ENCODE measurements around the gene ZNF552.
"Not testable (repeated sequence)": the region's sequence is repeated elsewhere in the genome, so short reads cannot be mapped to it uniquely, and the experiment has no call there.

ZNF552 gene

DNA sequence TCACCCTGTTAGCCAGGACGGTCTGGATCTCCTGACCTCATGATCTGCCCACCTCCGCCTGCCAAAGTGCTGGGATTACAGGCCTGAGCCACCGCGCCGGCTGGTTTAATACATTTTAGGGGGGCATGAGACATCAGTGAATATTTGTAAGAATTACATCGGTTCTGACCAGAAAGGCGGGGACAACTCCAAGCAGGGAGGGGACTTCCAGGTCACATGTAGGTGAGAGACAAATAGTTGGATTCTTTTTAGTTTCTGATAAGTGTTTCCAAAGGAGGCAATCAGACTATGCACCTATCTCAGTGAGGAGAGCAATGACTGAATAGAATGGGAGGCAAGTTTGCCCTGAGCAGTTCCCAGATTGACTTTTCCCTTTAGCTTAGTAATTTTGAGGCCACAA lies 3.7 kb upstream of the ZNF552 start:
- DNase-seq (ENCODE audit: low read depth): no peak

DNA sequence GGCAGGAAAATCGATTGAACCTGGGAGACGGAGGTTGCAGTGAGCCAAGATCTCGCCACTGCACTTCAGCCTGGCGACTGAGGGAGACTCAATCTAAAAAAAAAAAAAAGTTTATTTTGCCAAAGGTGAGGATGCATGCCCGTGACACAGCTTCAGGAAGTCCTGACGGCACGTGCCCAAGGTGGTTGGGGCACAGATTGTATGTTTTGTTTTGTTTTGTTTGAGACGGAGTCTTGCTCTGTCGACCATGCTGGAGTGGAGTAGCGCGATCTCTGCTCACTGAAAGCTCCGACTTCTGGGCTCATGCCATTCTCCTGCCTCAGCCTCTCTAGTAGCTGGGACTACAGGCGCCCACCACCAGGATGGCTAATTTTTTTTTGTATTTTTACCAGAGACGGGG lies 3.3 kb upstream of the ZNF552 start:
- DNase-seq (ENCODE audit: low read depth): no peak

DNA sequence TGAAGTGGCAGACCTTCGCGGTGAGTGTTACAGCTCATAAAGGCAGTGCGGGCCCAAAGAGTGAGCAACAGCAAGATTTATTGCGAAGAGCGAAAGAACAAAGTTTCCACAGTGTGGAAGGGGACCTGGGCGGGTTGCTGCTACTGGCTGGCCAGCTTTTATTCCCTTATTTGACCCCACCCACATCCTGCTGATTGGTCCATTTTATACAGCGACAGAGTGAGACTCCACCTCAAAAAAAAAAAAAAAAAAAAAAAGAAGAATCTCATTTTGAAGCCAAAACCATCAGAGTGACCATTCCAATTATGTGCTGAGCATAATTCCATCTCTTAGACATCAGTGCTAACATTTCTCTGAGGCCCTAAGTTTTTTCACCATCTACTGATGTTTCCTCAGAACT lies 1.9 kb upstream of the ZNF552 start:
- DNase-seq (ENCODE audit: low read depth): no peak

DNA sequence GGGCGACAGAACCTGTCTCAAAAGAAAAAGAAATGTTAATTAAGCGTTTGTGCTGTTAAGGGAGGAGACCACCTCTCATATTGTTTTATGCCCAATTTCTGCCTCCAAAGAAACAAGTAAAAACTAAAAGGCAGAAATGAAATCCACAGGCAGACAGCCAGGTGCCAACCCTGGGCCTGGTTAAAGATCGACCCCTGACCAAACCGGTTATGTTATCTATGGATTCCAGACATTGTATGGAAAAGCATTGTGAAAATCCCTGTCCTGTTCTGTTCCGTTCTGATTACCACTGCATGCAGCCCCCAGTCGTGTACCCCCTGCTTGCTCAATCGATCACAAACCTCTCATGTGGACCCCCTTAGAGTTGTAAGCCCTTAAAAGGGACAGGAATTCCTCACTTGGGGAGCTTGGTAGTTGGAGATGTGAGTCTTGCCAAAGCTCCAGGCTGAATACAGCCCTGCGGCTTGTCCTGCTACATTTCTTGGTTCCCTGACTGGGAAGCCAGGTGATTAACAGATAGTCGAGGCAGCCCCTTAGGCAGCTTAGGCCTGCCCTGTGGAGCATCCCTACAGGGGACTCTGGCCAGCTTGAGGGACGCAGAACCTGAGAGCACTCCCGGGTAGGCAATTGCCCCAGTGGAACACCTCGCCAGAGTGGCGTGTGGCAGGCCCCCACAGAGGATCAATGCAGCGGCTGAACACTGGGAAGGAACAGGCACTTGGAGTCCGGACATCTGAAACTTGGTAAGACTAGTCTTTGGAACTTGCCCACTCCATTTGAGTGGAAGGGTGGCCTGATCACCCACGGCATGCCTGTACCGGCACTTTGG lies 748 bp upstream of the ZNF552 start:
- no peak for DNase-seq (ENCODE audit: low read depth)

DNA sequence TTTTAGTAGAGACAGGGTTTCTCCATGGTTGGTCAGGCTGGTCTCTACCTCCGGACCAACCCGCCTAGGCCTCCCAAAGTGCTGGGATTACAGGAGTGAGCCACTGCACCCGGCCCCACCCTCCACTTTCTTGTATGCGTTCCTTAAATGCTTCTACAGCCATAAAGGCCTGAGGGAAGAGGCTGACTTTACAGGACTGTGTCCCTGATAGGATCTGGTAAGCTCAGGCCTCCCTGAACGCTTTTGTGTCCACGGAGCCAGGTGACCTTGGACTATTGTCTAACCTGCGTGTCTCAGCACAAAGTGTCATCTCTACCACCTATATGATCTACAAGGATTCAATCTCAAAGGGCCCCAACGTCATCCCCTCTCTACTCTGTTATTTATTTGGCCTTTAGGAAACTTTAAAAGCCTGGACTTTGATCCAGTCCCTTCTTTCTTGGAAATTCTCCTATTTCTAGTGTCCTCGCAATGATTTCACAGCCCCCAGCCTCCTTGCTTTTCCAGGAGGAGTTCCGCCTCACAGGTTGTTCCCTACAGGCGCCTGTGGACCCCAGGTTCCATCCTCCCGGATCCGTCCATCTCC lies 701 bp downstream of the ZNF552 start:
- no peak for DNase-seq (ENCODE audit: low read depth)

DNA sequence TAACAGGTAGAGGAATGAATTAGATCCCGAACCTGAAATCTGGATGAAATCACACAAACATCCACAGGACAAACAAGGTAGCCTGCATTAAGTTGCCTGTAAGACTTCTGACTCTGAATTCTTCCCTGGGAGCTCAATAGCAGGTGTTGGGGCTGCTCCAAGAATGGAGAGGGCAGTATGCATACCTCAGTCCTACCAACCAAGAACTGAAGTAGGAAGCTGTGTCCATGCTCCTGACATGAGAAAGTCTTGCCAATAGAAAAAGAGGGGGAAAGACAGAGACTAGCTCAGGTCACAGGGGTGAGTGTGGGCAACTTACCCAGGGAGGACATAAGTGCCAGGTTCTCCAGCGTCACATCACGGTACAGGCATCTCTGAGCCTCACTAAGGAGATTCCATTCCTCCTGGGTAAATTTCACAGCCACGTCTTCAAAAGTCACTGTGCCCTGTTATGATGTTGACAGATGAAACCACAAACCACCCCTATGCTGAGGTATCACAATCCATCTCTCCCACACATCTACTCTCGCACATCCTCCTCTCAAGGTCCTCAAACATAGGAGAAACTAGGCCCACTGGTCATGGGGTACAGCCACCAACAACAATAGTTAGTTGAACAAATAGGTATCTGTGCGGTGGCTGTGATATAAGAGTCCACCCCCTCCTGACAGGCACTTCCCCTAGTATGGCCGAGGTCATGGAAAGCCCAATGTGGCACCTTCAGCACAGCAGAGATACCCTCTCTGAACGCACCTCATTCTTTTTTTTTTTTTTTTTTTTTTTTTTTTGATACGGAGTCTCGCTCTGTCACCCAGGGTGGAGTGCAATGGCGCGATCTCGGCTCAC lies 1.5 kb downstream of the ZNF552 start:
- not testable (repeated sequence) for DNase-seq (ENCODE audit: low read depth)

DNA sequence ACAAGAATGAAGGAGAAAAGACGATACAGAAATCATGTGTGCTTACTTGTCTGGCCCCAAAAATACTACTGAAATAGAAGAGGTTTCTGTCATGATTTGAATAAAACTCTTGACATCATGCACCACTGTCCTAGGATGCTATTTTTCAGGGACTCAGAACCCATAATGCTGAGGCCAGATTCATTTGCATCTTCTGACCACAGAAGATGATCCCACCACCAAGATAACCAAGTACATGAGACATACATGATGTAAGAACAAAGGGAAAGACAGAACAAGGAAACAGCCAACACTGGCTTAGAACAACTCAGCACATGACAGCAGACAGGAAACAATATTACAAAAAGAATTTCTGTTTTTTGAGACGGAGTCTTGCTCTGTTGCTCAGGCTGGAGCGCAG lies 2.5 kb downstream of the ZNF552 start:
- DNase-seq (ENCODE audit: low read depth): no peak

DNA sequence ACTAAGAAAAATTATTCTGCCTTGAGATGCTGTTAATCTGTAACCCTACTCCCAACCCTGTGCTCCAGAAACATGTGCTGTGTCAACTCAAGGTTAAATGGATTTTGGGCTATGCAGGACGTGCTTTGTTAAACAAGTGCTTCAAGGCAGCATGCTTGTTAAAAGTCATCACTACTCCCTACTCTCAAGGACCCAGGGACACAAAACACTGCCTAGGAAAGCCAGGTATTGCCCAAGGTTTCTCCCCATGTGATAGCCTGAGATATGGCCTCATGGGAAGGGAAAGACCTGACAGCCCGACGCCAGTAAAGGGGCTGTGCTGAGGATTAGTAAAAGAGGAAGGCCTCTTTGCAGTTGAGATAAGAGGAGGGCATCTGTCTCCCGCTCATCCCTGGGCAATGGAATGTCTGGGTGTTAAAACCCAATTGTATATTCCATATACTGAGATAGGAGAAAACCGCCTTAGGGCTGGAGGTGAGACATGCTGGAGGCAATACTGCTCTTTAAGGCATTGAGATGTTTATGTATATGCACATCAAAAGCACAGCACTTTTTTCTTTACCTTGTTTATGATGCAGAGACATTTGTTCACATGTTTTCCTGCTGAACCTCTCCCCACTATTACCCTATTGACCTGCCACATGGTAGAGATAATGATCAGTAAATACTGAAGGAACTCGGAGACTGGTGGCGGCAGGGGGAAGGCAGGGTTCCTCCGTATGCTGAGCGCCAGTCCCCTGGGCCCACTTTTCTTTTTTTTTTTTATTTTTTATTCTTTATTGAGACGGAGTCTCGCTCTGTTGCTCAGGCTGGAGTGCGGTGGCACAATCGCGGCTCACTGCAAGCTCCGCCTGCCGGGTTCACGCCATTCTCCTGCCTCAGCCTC lies 4.1 kb downstream of the ZNF552 start:
- DNase-seq (ENCODE audit: low read depth): not testable (repeated sequence)

DNA sequence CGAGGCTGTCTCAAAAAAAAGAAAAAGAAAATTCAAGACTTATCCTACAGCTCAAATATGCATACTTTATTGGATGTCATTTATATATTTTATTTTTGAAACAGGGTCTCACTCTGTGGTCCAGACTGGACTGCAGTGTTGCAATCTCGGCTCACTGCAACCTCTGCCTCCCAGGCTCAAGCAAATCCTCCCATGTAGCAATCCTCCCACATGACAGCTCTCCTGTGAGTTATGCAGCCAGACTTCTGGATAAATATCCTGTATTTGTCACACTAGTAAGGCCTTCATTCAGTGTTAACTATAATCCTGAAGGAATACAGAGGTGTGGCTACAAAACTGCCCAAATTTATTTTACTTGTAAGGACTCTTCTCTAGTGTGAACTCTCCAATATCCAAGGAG lies 7.2 kb downstream of the ZNF552 start:
- no peak for DNase-seq (ENCODE audit: low read depth)

DNA sequence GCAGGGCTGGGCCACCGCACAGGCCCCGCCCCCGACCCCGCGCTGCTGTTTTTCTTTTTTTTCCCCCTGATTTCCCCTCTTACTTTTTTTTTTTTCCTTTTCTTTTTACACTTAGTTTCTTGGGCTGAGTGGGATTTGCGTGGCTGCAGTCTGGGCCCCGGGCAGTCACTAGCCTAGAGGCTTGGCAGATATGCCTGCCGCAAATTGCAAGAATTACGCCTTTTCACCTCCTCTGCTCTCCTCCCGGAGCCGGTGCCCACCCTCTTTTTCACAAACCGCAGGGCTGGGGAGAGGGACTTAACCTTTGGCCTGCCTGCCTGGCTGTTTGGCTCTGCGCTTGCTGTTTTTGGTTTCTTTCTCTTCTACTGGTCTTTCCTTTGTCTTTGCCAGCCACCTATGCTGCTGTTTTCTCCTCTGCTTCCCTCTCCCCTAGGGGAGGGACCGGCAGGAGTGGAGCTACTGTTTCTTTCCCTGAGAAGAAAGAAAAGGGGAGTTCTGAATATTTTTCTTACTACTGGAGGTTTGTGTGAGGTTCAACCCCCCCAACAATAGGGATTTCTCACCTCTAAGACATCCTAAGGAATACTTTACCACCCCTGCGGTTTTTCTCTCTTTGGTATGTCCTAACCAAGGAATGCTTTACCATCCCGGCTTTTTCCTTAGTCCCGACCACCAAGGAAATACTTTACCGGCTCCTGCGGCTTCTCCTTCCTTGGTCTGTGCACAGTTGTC lies 11.0 kb downstream of the ZNF552 start:
- DNase-seq (ENCODE audit: low read depth): no peak

DNA sequence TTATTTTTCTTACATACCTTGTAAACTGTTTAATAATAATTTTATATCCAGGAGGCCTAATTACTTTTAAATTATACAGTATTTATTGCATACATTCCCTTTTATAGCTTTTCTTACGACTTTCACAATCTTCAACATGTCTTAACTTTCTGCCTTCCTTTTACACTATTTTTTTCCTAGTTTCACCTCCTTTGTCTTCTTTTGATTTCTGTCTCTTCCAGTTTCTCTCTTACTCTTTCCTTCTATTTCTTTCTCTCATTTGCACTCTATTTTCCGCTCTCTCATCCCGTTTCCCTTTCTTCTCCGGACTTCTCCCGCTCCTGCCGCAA lies 11.5 kb downstream of the ZNF552 start:
- no peak for DNase-seq (ENCODE audit: low read depth)

DNA sequence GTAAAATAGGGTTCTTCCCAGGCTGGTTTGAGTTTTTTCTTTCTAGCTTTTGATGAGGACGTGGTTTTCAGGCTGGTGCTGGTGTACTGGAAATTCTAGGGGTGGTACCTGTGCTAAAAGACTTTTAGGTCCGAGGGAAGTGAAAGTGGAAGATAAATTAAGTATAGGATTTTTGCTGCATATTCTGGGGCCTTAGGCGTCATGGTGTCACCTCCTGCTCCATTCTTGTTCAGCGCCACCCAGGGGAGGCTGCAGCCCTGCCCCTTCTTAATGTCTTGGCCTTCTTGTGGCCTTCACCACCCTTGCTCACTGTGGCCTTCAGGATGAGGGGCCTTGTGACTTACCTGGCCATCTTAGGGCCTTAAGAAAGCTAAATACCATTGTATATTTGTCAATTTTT lies 12.4 kb downstream of the ZNF552 start:
- no peak for DNase-seq (ENCODE audit: low read depth)

DNA sequence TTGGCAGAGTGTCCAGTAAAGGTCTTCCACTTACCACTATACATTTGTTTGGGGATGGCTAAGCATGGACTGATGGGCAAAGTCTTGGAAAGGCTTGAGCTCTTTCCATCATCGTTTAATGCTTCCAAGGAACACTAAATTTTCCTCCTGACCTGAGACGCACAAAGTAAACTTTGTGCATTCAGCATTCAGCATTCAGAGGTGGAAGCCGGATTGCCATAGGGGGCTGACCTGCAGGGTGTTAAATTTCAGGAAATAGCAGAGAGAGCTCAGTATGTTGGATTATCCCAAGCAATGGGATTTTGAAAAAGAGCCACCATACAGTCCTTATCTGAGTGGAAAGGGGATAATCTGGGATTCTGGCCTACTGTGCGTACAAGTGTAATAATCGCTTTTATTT lies 14.0 kb downstream of the ZNF552 start:
- DNase-seq (ENCODE audit: low read depth): no peak

DNA sequence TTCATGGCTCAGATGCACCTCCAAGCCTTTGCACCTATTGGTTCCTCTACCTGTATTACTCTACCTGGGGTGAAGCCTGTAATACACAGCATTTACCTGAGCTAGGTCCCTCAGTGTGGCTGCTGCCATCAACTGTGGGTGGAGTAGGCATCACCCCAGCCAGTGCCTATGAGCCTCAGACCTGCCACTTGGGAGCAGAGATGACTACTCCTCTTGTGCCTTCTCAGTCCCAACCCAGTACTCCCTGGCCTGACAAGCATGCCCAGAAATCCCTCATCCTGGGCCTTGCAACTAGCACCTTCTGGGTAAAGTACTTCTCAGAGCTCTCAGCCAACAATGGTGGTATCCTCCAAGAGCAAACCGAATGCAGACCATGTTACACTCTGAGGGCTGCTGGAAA lies 18.1 kb downstream of the ZNF552 start:
- DNase-seq (ENCODE audit: low read depth): not testable (repeated sequence)

DNA sequence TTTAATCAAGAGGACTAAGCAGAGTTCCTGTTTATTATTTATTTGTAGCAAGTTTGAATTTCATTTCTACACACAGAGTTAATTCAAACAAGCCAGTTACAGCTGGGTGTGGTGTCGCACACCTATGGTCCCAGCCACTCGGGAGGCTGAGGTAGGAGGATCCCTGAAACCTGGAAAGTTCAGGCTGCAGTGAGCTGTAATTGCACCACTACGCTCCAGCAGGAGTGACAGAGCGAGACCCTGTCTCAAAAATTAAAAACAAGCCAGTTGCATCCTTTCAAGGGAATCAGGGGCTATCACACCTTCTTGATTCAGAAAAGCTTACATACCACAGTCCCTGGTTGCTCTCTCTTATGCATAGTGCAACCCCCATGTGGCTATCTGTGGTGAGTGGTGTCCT lies 25.4 kb downstream of the ZNF552 start:
- no peak for DNase-seq (ENCODE audit: low read depth)

DNA sequence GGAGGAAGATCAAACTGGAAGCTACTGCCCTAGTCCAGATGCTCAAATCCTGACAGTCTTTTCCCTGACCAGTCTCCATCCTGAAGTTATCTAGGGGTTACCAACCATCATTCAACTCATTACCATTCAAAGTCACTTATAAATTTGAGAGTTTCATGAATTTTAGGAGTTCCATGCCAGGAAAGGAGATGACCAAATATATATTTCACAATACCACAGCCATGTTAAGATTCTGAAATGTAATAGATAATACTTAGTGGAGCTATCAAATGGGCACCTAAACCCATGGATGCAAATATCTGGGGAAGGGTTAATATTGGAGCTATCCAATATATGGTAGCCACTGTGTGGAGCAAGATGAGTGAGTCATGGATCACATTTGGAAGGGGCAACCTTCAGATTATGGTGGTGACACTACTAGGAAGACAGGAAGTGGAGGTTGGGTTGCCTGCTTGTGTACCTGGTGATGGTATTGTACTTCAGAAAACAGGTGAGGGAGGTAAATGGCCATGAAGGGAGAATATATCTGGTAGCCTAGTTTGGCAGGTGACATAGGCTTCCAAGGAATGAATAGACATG lies 26.5 kb downstream of the ZNF552 start:
- DNase-seq (ENCODE audit: low read depth): no peak

DNA sequence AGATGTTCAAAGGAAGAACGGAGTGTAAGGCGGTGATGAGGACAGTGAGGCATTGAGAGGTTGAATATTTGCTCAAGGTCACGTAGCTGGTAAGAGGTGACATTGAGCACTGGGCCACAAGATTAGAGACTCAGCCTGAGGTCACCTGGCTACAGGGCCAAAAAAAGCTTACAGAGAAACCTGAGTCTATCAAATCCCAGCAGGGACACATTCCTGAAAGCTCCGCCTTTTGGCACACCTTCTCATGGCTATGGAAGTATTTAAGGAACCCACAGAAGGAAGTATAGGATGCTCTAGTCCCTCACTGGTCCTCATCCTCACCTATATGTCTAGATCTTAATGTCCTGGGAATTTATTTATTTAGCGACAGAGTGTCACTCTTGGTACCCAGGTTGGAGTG lies 27.8 kb downstream of the ZNF552 start:
- DNase-seq (ENCODE audit: low read depth): no peak

DNA sequence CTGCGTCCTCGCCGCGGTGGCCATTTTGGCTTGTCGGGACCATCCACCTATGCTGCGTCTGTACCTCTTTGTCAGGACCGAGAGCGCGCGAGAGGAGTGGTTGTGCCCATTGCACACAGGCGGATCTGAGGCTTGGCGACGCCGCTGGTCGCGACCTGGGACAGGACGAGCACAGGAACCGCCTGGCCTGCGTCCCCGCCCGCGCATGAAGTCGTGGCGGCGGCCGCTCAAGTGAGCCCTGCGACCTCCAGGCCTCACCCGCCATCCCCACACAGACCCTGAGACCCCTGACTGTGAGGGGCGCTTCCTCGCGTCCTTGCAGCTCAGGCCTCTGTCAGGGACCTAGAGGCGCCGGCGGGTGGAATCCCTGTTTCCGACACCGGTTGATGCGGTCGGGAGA lies 28.4 kb downstream of the ZNF552 start:
- no peak for DNase-seq (ENCODE audit: low read depth)

DNA sequence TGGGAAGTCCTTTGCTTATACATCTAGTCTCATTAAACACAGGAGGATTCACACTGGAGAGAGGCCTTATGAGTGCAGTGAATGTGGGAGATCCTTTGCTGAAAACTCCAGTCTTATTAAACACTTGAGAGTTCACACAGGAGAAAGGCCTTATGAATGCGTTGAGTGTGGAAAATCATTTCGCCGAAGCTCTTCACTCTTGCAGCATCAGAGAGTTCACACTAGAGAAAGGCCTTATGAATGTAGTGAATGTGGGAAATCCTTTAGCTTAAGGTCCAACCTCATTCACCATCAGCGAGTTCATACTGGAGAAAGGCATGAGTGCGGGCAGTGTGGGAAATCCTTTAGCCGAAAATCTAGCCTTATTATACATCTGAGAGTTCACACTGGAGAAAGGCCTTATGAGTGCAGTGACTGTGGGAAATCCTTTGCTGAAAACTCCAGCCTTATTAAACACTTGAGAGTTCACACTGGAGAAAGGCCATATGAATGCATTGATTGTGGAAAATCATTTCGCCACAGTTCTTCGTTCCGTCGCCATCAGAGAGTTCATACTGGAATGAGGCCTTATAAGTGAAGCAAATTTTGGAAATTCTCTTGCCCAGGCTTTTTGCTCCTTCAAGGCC lies 35.4 kb downstream of the ZNF552 start:
- no peak for DNase-seq (ENCODE audit: low read depth)

DNA sequence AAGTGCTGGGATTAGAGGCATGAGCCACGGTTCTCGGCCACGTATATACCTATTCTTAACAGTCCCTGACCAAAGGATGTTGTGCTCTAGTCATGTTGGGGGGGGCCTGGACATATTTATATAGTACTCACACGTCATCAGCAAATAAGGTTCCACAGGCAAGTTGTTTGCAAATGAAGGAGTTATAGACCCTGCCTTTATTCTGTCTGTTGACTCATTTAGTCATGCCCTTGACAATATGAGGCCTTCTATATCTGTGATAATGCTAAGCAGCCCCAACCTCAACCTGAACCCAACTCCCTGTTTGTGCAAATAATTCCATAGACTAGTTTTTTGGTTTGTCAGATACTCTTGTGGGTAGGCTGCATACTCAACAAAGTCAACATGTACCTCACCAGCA lies 36.4 kb downstream of the ZNF552 start:
- no peak for DNase-seq (ENCODE audit: low read depth)

Measured in stimulated activated CD4-positive, alpha-beta T cell treated with anti-CD3 and anti-CD28 coated beads, Interleukin-2, amount 100 ng/mL, for 4 hours (primary cell).